Panc1 (cell line): Measurements from ENCODE around the gene MMD2.

ENCODE experiments used
- POLR2AphosphoS5 ChIP-seq: IDR thresholded peaks from 2 replicates; pipeline ENCODE4 v1.6.1; 2012; ENCODE audit warnings: mild to moderate bottlenecking, low read depth, low read length, moderate library complexity
- REST ChIP-seq, 2 experiments: IDR thresholded peaks; 2 replicates each; pipeline ENCODE4 v1.6.1; 2011 to 2012; ENCODE audit warnings: low read depth in 2 of 2, control low read depth in 1 of 2, low read length in 1 of 2, mild to moderate bottlenecking in 1 of 2, moderate library complexity in 1 of 2; ENCODE audit not compliant: insufficient read depth in 1 of 2
- SIN3A ChIP-seq: IDR thresholded peaks from 2 replicates; pipeline ENCODE4 v1.6.1; 2012; ENCODE audit warnings: low read depth, mild to moderate bottlenecking, low read length, moderate library complexity, borderline replicate concordance; ENCODE audit not compliant: insufficient read depth
- TCF7L2 ChIP-seq: IDR thresholded peaks from 2 replicates; pipeline ENCODE4 v1.6.1; 2011; ENCODE audit warnings: mild to moderate bottlenecking, low read depth, low read length, inconsistent platforms
- TF ChIP-seq, protein P1 (sequence below): fragments of 450-650 bp; IDR thresholded peaks from 2 replicates; pipeline ENCODE4 v1.5.1; 2017; ENCODE audit warnings: mild to moderate bottlenecking

- TF ChIP-seq, protein P1, sequence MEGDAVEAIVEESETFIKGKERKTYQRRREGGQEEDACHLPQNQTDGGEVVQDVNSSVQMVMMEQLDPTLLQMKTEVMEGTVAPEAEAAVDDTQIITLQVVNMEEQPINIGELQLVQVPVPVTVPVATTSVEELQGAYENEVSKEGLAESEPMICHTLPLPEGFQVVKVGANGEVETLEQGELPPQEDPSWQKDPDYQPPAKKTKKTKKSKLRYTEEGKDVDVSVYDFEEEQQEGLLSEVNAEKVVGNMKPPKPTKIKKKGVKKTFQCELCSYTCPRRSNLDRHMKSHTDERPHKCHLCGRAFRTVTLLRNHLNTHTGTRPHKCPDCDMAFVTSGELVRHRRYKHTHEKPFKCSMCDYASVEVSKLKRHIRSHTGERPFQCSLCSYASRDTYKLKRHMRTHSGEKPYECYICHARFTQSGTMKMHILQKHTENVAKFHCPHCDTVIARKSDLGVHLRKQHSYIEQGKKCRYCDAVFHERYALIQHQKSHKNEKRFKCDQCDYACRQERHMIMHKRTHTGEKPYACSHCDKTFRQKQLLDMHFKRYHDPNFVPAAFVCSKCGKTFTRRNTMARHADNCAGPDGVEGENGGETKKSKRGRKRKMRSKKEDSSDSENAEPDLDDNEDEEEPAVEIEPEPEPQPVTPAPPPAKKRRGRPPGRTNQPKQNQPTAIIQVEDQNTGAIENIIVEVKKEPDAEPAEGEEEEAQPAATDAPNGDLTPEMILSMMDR = no peak
- TF ChIP-seq POLR2AphosphoS5 (no peak), REST (IDR thresholded peaks at IDR 0.05; ENCODE audit: insufficient read depth in 1 of 2, low read depth in 2 of 2, low read length in 1 of 2) (no peak), SIN3A (no peak), TCF7L2 (no peak)
These were observed 72.3 kb downstream of the MMD2 start for GRCh38 chr7:4886671-4887070.
